ENCODE results near the gene CDKAL1. TPM values are rescaled to one million over a fixed set of nuclear protein-coding genes. Genes with fewer than 3 reads are reported as not detected.

The CDKAL1 gene
- total RNA-seq, 2 donors from 2014 or later = 23.5 to 26.4 TPM

DNA sequence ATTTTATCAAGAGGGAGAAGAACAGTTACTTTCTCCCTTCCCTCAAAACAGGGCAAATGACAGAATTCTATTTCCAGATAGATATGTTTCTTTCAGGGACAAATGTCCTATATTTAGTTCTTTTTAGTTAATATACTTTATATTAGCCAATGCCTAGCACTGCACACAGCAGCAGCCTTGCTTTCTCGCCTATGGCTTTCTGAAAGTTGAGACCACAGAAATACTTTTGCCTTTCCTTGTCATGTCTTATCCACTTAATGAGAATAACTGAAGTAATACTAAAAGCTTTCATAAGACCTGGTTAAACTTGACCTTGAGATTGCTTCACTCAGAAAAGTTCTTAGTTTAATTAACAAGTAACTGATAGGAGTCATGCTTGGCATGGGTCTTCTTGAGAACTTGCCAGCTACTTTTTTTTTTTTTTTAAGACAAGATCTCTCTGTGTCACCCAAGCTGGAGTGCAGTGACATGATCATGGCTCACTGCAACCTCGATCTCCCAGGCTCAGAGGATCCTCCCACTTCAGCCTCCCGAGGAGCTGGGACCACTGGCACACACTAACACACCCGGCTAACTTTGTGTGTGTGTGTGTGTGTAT is 159.3 kb downstream of the CDKAL1 start:
- H3K4me3 Mint-ChIP-seq = no peak overlapping the region
- Histone ChIP-seq H3K27me3 (ENCODE audit: control insufficient read depth, insufficient read depth, low read length, poor library complexity, severe bottlenecking) (no peaks in the 10 kb centered on the region), H3K27ac (ENCODE audit: low read depth, low read length) (no peak overlapping the region)

DNA sequence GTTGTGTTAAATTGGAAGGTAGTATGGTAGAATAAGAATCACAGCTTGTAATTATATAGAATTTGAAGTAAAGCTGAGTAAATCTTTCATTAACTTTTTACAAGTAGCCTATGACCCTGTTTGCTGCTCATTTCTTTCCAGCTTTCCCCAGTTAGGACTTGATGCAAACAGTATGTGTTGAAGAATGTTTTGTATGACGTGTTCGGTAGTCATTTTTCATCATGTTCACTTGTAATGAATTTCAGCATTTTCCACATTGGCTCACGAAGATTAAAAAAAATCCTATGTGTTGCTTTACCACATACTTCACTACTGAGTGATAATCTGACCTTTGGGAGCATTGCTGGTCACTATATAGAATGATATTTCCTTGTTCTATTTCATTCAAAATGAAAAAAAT is 162.4 kb downstream of the CDKAL1 start:
- no peak overlapping the region for H3K27ac Mint-ChIP-seq

More for the DNA sequence above, 159.3 kb downstream of the CDKAL1 start:
- no peak for DNase-seq
- no peaks in the 10 kb centered on the region for H3K36me3 ChIP-seq (ENCODE audit: control insufficient read depth, insufficient read depth, low read length)
- WGBS, 2 experiments (ENCODE audit: insufficient coverage in 1 of 2, insufficient read length in 1 of 2) = 60 to 95% methylated on average over 1 to 4 of the region's 4 CpGs
- no peaks in the 10 kb centered on the region for H3K9me3 ChIP-seq (ENCODE audit: control insufficient read depth, low read length)
- no peaks in the 10 kb centered on the region for H3K9me3 Mint-ChIP-seq
- no peak overlapping the region for H3K9ac ChIP-seq (ENCODE audit: extremely low read depth, low read length, poor library complexity, severe bottlenecking)
- peaks cover 19% of the 10 kb centered on the region for H3K4me1 Mint-ChIP-seq
- no peak overlapping the region for H3K27ac Mint-ChIP-seq
- peaks cover 3% of the 10 kb centered on the region for H3K4me1 ChIP-seq (ENCODE audit: control insufficient read depth, insufficient read depth, low read length)
- no peak overlapping the region for H3K4me3 ChIP-seq (ENCODE audit: low read length)
- H3K27me3 Mint-ChIP-seq (ENCODE audit: insufficient read depth) = no peaks in the 10 kb centered on the region
- TF ChIP-seq, protein P1, sequence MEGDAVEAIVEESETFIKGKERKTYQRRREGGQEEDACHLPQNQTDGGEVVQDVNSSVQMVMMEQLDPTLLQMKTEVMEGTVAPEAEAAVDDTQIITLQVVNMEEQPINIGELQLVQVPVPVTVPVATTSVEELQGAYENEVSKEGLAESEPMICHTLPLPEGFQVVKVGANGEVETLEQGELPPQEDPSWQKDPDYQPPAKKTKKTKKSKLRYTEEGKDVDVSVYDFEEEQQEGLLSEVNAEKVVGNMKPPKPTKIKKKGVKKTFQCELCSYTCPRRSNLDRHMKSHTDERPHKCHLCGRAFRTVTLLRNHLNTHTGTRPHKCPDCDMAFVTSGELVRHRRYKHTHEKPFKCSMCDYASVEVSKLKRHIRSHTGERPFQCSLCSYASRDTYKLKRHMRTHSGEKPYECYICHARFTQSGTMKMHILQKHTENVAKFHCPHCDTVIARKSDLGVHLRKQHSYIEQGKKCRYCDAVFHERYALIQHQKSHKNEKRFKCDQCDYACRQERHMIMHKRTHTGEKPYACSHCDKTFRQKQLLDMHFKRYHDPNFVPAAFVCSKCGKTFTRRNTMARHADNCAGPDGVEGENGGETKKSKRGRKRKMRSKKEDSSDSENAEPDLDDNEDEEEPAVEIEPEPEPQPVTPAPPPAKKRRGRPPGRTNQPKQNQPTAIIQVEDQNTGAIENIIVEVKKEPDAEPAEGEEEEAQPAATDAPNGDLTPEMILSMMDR (conservative IDR thresholded peaks at IDR 0.05) = no peak
- no peaks in the 10 kb centered on the region for H3K36me3 Mint-ChIP-seq (ENCODE audit: low read depth)

DNA sequence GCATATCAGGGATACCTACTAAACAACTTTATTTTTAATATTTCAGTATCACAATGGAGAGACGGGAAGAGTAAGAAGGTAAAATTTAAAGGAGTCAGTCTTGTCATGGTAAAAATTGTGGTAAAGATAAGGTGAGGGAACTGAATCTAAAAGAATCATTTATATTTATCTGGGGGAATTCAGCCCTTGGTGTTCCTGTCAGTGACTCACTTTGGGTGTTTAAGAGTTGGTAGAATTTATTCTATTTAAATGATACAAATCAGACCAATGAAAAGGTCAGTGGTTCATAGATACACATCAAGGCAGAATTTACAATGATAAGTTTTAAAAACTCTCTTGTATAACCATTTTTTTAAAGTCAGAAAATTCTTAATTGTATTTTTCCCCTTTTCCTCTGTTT is 164.4 kb downstream of the CDKAL1 start:
- H3K9me3 Mint-ChIP-seq = no peaks in the 10 kb centered on the region
- H3K36me3 ChIP-seq (ENCODE audit: control insufficient read depth, insufficient read depth, low read length) = no peaks in the 10 kb centered on the region
- no peak overlapping the region for H3K4me3 ChIP-seq (ENCODE audit: low read length)
- TF ChIP-seq, protein P1 (conservative IDR thresholded peaks at IDR 0.05) = no peak
- no peaks in the 10 kb centered on the region for H3K27me3 Mint-ChIP-seq (ENCODE audit: insufficient read depth)
- DNase-seq = no peak
- H3K27ac ChIP-seq (ENCODE audit: low read depth, low read length) = no peak overlapping the region
- WGBS, 2 experiments (ENCODE audit: insufficient coverage in 1 of 2, insufficient read length in 1 of 2) = 83% methylated on average over 1 of the region's 1 CpG; no CpG with 5 or more reads in 1 of the 2 experiments
- no peak overlapping the region for H3K27ac Mint-ChIP-seq
- no peaks in the 10 kb centered on the region for H3K36me3 Mint-ChIP-seq (ENCODE audit: low read depth)
- H3K4me3 Mint-ChIP-seq = no peak overlapping the region
- no peak overlapping the region for H3K9ac ChIP-seq (ENCODE audit: extremely low read depth, low read length, poor library complexity, severe bottlenecking)
- no peaks in the 10 kb centered on the region for H3K4me1 ChIP-seq (ENCODE audit: control insufficient read depth, insufficient read depth, low read length)
- H3K9me3 ChIP-seq (ENCODE audit: control insufficient read depth, low read length) = no peaks in the 10 kb centered on the region
- H3K27me3 ChIP-seq (ENCODE audit: control insufficient read depth, insufficient read depth, low read length, poor library complexity, severe bottlenecking) = no peaks in the 10 kb centered on the region
- peaks cover 9% of the 10 kb centered on the region for H3K4me1 Mint-ChIP-seq

More for the DNA sequence above, 162.4 kb downstream of the CDKAL1 start:
- TF ChIP-seq, protein P1 (conservative IDR thresholded peaks at IDR 0.05) = no peak
- H3K36me3 Mint-ChIP-seq (ENCODE audit: low read depth) = no peaks in the 10 kb centered on the region
- H3K9ac ChIP-seq (ENCODE audit: extremely low read depth, low read length, poor library complexity, severe bottlenecking) = no peak overlapping the region
- H3K9me3 Mint-ChIP-seq = no peaks in the 10 kb centered on the region
- H3K27ac ChIP-seq (ENCODE audit: low read depth, low read length) = no peak overlapping the region
- H3K36me3 ChIP-seq (ENCODE audit: control insufficient read depth, insufficient read depth, low read length) = no peaks in the 10 kb centered on the region
- no peaks in the 10 kb centered on the region for H3K4me1 ChIP-seq (ENCODE audit: control insufficient read depth, insufficient read depth, low read length)
- 90% methylated on average over 3 of the region's 3 CpGs; no CpG with 5 or more reads in 1 of the 2 experiments for WGBS, 2 experiments (ENCODE audit: insufficient coverage in 1 of 2, insufficient read length in 1 of 2)
- no peaks in the 10 kb centered on the region for H3K27me3 ChIP-seq (ENCODE audit: control insufficient read depth, insufficient read depth, low read length, poor library complexity, severe bottlenecking)
- H3K27me3 Mint-ChIP-seq (ENCODE audit: insufficient read depth) = no peaks in the 10 kb centered on the region
- H3K4me1 Mint-ChIP-seq = peaks cover 9% of the 10 kb centered on the region
- H3K4me3 Mint-ChIP-seq = no peak overlapping the region
- no peak overlapping the region for H3K4me3 ChIP-seq (ENCODE audit: low read length)
- DNase-seq = no peak
- no peaks in the 10 kb centered on the region for H3K9me3 ChIP-seq (ENCODE audit: control insufficient read depth, low read length)

All from endodermal cell (in vitro differentiated cells).